Measurements from ENCODE around the gene CARD10.

The CARD10 gene

GRCh38 chr22:37497062-37497599, 22.1 kb downstream of the CARD10 start:
- H3K36me3 ChIP-seq (ENCODE audit: control insufficient read depth, insufficient read depth, low read length): no peaks in the 10 kb centered on the region
- no peaks in the 10 kb centered on the region for H3K27me3 ChIP-seq (ENCODE audit: control insufficient read depth, insufficient read depth, low read length)
- H3K4me1 ChIP-seq (ENCODE audit: control insufficient read depth, insufficient read depth, low read length): peaks cover 40% of the 10 kb centered on the region

DNA sequence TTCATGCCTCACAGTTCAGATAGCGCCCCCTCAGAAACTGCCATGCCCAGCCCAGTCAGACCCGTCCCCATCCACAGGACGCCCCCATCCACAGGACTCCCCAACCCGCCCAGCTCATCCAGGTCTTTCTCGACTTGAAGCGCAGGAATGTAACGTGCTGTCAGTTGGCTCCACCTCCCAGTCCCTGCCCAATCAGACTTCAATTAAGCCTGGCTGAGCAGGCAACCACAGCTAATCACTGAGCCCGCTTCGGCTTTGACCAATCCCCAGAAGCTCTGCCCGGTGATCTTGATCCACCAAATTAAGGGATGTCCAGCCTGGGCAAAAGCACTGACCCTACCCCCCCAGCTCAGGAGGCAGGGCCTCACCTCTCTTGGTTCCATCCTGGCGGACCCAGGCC, 22.6 kb downstream of the CARD10 start:
- Histone ChIP-seq H3K9ac (ENCODE audit: low read length) (no peak overlapping the region), H3K4me3 (ENCODE audit: low read length) (no peak overlapping the region), H3K27me3 (ENCODE audit: control insufficient read depth, insufficient read depth, low read length) (no peaks in the 10 kb centered on the region), H3K36me3 (ENCODE audit: control insufficient read depth, insufficient read depth, low read length) (no peaks in the 10 kb centered on the region), H3K9me3 (ENCODE audit: control insufficient read depth, low read length) (no peaks in the 10 kb centered on the region), H3K4me1 (ENCODE audit: control insufficient read depth, insufficient read depth, low read length) (peaks cover 40% of the 10 kb centered on the region)

More at GRCh38 chr22:37497062-37497599, 22.1 kb downstream of the CARD10 start:
- no peak overlapping the region for H3K4me3 ChIP-seq (ENCODE audit: low read length)
- no peak overlapping the region for H3K9ac ChIP-seq (ENCODE audit: low read length)
- H3K9me3 ChIP-seq (ENCODE audit: control insufficient read depth, low read length): no peaks in the 10 kb centered on the region

DNA sequence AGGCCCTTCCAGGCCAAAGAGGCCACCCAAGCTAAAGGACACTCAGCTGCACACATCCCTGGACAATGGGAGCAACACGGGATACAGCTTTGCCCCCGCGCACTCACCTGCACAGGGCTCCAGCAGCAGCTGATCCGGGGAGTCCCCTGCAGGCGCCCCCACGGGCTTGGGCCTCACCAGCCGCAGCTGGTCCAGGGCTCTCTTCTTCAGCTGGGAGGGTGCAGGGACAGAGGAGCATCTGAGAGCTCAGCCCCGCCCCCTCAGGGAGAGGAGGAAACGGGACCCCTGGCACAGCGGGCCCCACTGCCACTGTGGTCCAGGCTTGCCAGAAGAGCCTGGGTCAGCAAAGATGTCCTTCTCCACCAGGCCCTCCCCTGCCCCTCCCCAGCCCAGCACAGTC, 25.2 kb downstream of the CARD10 start:
- H3K36me3 ChIP-seq (ENCODE audit: control insufficient read depth, insufficient read depth, low read length): no peaks in the 10 kb centered on the region

GRCh38 chr22:37492428-37493344, 26.5 kb downstream of the CARD10 start:
- no peak overlapping the region for H3K9ac ChIP-seq (ENCODE audit: low read length)
- no peaks in the 10 kb centered on the region for H3K27me3 ChIP-seq (ENCODE audit: control insufficient read depth, insufficient read depth, low read length)
- no peaks in the 10 kb centered on the region for H3K36me3 ChIP-seq (ENCODE audit: control insufficient read depth, insufficient read depth, low read length)
- peaks cover 5% of the 10 kb centered on the region for H3K4me1 ChIP-seq (ENCODE audit: control insufficient read depth, insufficient read depth, low read length)
- no peak overlapping the region for H3K4me3 ChIP-seq (ENCODE audit: low read length)
- no peaks in the 10 kb centered on the region for H3K9me3 ChIP-seq (ENCODE audit: control insufficient read depth, low read length)

More for the DNA sequence above, 25.2 kb downstream of the CARD10 start:
- Histone ChIP-seq H3K27me3 (ENCODE audit: control insufficient read depth, insufficient read depth, low read length) (no peaks in the 10 kb centered on the region), H3K4me3 (ENCODE audit: low read length) (no peak overlapping the region), H3K9ac (ENCODE audit: low read length) (no peak overlapping the region), H3K9me3 (ENCODE audit: control insufficient read depth, low read length) (no peaks in the 10 kb centered on the region), H3K4me1 (ENCODE audit: control insufficient read depth, insufficient read depth, low read length) (peaks cover 14% of the 10 kb centered on the region)

DNA sequence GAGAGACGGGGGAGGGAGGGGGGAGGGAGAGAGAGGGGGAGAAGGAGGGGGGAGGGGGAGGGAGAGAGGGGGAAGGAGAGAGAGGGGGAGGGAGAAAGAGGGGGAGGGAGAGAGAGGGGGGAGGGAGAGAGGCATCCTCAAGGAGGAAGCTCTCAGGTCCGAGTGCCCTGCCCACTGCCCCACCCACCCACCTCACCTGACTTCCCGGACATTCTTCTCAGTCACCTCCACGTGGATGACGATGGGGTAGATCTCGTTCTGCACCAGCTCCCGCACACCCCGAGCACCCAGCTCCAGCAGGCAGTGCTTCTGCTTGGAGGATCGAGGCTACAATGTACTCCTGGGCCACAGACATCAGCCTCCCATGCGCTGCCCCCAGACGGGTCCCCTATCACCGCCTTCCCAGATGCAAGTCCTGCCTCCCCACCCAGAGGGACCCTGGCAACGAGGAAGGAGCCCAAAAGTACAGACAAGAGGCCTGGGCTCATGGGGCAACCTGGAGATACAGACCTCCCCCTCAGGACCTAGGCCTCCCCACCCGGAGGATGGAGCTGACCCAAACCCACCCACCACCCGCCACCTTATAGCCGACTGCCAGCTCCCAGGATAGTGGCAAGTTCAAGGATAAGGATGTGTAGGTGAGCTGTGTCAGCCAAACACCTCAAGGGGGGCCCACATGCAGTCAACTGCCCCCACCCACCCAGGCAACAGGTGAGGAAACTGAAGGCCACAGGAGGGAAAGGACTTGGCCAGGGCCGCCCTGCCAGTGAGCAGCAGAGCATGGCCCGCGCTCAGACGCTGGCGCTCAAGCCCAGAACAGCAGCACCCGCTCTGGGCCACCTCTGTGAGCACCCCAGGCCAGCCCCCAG, 27.4 kb downstream of the CARD10 start:
- Histone ChIP-seq H3K9me3 (ENCODE audit: control insufficient read depth, low read length) (no peaks in the 10 kb centered on the region), H3K9ac (ENCODE audit: low read length) (no peak overlapping the region), H3K4me3 (ENCODE audit: low read length) (no peak overlapping the region), H3K4me1 (ENCODE audit: control insufficient read depth, insufficient read depth, low read length) (peaks cover 9% of the 10 kb centered on the region), H3K27me3 (ENCODE audit: control insufficient read depth, insufficient read depth, low read length) (peaks cover under 1% of the 10 kb centered on the region), H3K36me3 (ENCODE audit: control insufficient read depth, insufficient read depth, low read length) (no peaks in the 10 kb centered on the region)

DNA sequence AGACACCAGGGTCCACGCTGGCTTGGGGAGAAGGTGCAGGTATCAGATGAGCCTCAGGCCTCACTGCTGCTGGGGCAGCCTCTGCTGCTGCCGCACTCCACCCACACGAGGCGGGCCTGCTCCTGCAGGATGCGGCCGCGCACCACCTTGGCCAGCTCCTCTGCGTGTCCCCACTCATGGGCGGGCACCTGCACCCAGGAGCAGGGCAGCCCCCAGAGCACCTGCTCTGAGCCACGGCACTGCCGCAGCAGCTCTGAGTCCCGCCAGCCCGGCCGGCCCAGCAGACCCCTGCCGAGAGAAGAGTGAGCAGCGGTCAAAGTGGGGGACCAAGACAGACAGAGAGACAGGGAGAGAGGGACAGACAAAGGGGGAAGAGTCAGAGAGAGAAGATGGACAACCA, 28.1 kb downstream of the CARD10 start:
- Histone ChIP-seq H3K36me3 (ENCODE audit: control insufficient read depth, insufficient read depth, low read length) (no peaks in the 10 kb centered on the region), H3K9ac (ENCODE audit: low read length) (no peak overlapping the region), H3K4me3 (ENCODE audit: low read length) (no peak overlapping the region), H3K27me3 (ENCODE audit: control insufficient read depth, insufficient read depth, low read length) (peaks cover 3% of the 10 kb centered on the region), H3K4me1 (ENCODE audit: control insufficient read depth, insufficient read depth, low read length) (peaks cover 15% of the 10 kb centered on the region), H3K9me3 (ENCODE audit: control insufficient read depth, low read length) (no peaks in the 10 kb centered on the region)

GRCh38 chr22:37489983-37490382, 29.2 kb downstream of the CARD10 start:
- Histone ChIP-seq H3K4me3 (ENCODE audit: low read length) (no peak overlapping the region), H3K36me3 (ENCODE audit: control insufficient read depth, insufficient read depth, low read length) (no peaks in the 10 kb centered on the region), H3K9me3 (ENCODE audit: control insufficient read depth, low read length) (no peaks in the 10 kb centered on the region), H3K27me3 (ENCODE audit: control insufficient read depth, insufficient read depth, low read length) (peaks cover 3% of the 10 kb centered on the region), H3K9ac (ENCODE audit: low read length) (no peak overlapping the region), H3K4me1 (ENCODE audit: control insufficient read depth, insufficient read depth, low read length) (peaks cover 17% of the 10 kb centered on the region)

DNA sequence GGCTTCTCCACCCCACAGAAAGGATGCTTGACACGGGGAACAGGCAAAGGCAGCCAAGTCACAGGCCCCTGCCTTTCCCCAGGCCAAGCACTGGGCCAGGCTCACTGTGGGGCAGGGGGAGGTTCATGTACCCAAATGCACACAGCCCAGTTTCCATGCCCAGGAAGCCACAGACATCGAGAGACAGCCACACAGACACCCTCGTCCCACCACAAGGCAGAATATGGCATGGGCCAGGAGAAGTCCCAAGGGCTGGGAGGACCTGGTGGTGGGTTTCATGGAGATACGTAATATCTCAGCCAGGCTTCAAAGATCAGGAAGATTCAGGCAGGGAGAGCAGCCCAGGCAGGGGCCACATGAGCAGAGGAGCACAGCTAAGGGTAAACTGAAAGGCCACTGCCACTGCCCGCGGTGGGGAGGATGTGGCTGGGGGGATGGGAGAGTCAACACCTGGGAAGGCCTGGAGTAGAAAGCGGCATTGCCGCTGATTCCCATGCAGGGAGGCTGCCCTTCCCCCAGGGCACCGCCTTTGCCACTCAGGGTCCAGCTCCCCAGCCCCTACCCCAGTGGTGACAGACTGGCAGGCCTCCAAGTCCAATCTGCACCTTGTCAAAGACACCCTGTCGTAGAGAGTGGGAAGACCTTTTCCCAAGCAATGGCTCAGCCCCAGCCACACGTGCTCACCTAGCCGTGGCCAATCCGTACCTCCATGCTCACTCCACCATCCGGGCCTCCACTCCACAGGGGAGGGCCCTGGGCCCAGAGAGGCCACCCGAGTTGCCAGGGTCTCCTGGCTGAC, 30.7 kb downstream of the CARD10 start:
- Histone ChIP-seq H3K9me3 (ENCODE audit: control insufficient read depth, low read length) (no peaks in the 10 kb centered on the region), H3K36me3 (ENCODE audit: control insufficient read depth, insufficient read depth, low read length) (no peaks in the 10 kb centered on the region), H3K4me3 (ENCODE audit: low read length) (no peak overlapping the region), H3K27me3 (ENCODE audit: control insufficient read depth, insufficient read depth, low read length) (peaks cover 3% of the 10 kb centered on the region), H3K4me1 (ENCODE audit: control insufficient read depth, insufficient read depth, low read length) (peaks cover 28% of the 10 kb centered on the region), H3K9ac (ENCODE audit: low read length) (no peak overlapping the region)

GRCh38 chr22:37487571-37487970, 31.6 kb downstream of the CARD10 start:
- Histone ChIP-seq H3K9me3 (ENCODE audit: control insufficient read depth, low read length) (no peaks in the 10 kb centered on the region), H3K9ac (ENCODE audit: low read length) (no peak overlapping the region), H3K4me3 (ENCODE audit: low read length) (no peak overlapping the region), H3K27me3 (ENCODE audit: control insufficient read depth, insufficient read depth, low read length) (peaks cover 7% of the 10 kb centered on the region), H3K4me1 (ENCODE audit: control insufficient read depth, insufficient read depth, low read length) (peaks cover 35% of the 10 kb centered on the region), H3K36me3 (ENCODE audit: control insufficient read depth, insufficient read depth, low read length) (no peaks in the 10 kb centered on the region)

GRCh38 chr22:37487129-37487528, 32.1 kb downstream of the CARD10 start:
- Histone ChIP-seq H3K4me1 (ENCODE audit: control insufficient read depth, insufficient read depth, low read length) (peaks cover 35% of the 10 kb centered on the region), H3K9me3 (ENCODE audit: control insufficient read depth, low read length) (no peaks in the 10 kb centered on the region), H3K4me3 (ENCODE audit: low read length) (no peak overlapping the region), H3K36me3 (ENCODE audit: control insufficient read depth, insufficient read depth, low read length) (no peaks in the 10 kb centered on the region), H3K27me3 (ENCODE audit: control insufficient read depth, insufficient read depth, low read length) (peaks cover 10% of the 10 kb centered on the region), H3K9ac (ENCODE audit: low read length) (peak overlapping the region; percentile 17)

DNA sequence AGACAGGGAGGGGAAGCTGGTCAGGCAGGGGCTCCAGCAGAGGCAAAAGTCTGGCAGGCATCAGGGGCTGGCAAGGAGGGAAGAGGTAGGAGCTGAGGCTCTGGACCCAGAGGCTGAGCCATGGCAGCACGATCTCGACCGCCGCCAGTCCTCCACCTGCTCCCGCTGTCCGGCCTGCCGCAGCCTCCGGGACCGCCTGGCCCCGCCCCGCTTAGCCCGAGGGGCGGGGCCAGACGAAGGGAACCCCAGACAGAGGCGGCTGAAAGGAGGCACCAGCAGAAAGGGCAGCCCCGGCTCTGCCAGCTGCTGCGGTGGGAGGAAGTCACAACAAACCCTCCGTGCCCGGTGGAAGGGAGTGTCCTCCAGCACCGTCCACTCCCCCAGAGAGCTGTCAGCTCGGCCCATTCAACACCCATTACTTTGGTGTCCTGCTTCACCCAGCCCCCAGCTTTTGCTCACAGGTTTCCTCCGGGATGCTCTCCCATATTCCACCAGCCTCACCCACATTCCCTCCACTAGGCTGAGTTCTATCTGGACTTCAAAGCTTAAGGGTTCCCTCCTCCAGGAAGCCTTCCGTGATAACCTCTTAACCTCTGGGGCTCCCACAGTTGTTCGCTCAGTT, 32.9 kb downstream of the CARD10 start, which contains the start of gene MFNG:
Gene MFNG, minus strand, starts transcription at position 161 of the 622 bp plus-strand sequence. CDS start 207 bp downstream, outside the sequence.
- peak within 1 kb of the TSS; percentile 61 for H3K9ac ChIP-seq (ENCODE audit: low read length)
- no peaks in the 10 kb centered on the region for H3K36me3 ChIP-seq (ENCODE audit: control insufficient read depth, insufficient read depth, low read length)
- no peaks in the 10 kb centered on the region for H3K9me3 ChIP-seq (ENCODE audit: control insufficient read depth, low read length)
- H3K27me3 ChIP-seq (ENCODE audit: control insufficient read depth, insufficient read depth, low read length): peaks cover 11% of the 10 kb centered on the region
- peaks cover 30% of the 10 kb centered on the region for H3K4me1 ChIP-seq (ENCODE audit: control insufficient read depth, insufficient read depth, low read length)
- no peak within 1 kb of the TSS for H3K4me3 ChIP-seq (ENCODE audit: low read length)

Data from mucosa of stomach (tissue), 1 donor.